Pancreas (tissue), 10 donors: ENCODE measurements around the gene ABCA3. TPM values are rescaled to one million over a fixed set of nuclear protein-coding genes. Genes with fewer than 3 reads are reported as not detected.

Experiments used
- ATAC-seq, 4 donors: fragments of 200-7000 bp; cut with Tn5 transposase; one replicate each; pipeline versions ENCODE4 v1.8.0 to v1.9.1; 2020; ENCODE audit warnings: mild to moderate bottlenecking in 4 of 4, moderate library complexity in 4 of 4
- DNase-seq, 6 donors: peaks; one replicate each; pipeline ENCODE4 v3.0.0-alpha.2; 2020
- FAIRE-seq: peaks from 2 replicates; lab custom pipeline; 2012; peaks lifted over from hg19 to GRCh38; lab: Jason Lieb, UNC
- H3K27ac ChIP-seq, 4 donors: fragments of 200-600 bp; sonication (generic); 1 replicate in 3 of 4; 2 replicates in 1 of 4; pipeline versions ENCODE4 v1.5.0 to v1.8.0; 2020
- H3K27me3 ChIP-seq, 4 donors: fragments of 200-600 bp; one replicate each; pipeline ENCODE4 v1.8.0; 2021
- H3K36me3 ChIP-seq, 3 donors: fragments of 200-600 bp; sonication (generic) in 1 of 3; one replicate each; pipeline versions ENCODE4 v1.5.0 to v1.8.0; 2020 to 2021
- H3K4me1 ChIP-seq, 3 donors: fragments of 200-600 bp; one replicate each; pipeline ENCODE4 v1.8.0; 2021
- H3K4me3 ChIP-seq, 4 donors: fragments of 200-600 bp; sonication (generic) in 2 of 4; one replicate each; pipeline versions ENCODE4 v1.5.0 to v1.8.0; 2020 to 2021
- H3K9me3 ChIP-seq, 4 donors: fragments of 200-600 bp; one replicate each; pipeline ENCODE4 v1.8.0; 2021
- CTCF ChIP-seq, 4 donors: fragments of 200-600 bp; sonication (generic) in 3 of 4; IDR thresholded peaks; one replicate each; pipeline versions ENCODE4 v1.5.0 to v1.8.0; 2021; ENCODE audit warnings: antibody characterized with exemption in 4 of 4
- whole genome bisulfite sequencing, 2 donors: extraction: QIAGEN DNeasy Blood & Tissue Kit; methylation state at CpG; one replicate each; pipeline ENCODE4 v1.1.7; 2013; 5-methylcytosine and 5-hydroxymethylcytosine counted together
- intact Hi-C, 3 donors: fragments of 100-400 bp; cut with DNase I; formaldehyde crosslinking; loops; one replicate each; pipeline versions ENCODE4 v1.11.1 to v1.14.2; 2022
- polyA plus RNA-seq, 2 donors: library from polyadenylated mRNA; stranded (reverse); fragments of 200-250 nt; gene quantifications; one replicate each; pipeline ENCODE4 v1.2.3, GENCODE V29; 2013
- total RNA-seq, 6 donors: library from RNA; stranded (reverse); fragmentation: NEBNext Ultra II Directional in 4 of 6; extraction: Animal tissue kit (Norgen Biotek cat#: 25700) in 4 of 6; gene quantifications; one replicate each; pipeline versions ENCODE4 v1.2.1 to v1.2.4, GENCODE V29; 2021 to 2023
- donor health status: healthy with polysubstance abuse.
- donor health status: DM: no; HTN: no; CAD: no; lungs with moderate emphysema.
- donor health status: DM: no; HTN: no; CAD: no.
- donor health status: control.
- donor health status: control.
- donor health status: Bipolar disorder and iron deficiency.
- donor health status: DM: yes; HTN: yes; CAD: no.
- donor health status: DM: no; HTN: no; CAD: no.
- donor health status: DM: no; HTN: no; CAD: no.
- donor health status: DM: yes; HTN: yes; CAD: no.

Gene ABCA3
- total and polyA plus RNA-seq, 8 donors = 12.7 to 26.5 (median 18.0) TPM

- Histone ChIP-seq H3K4me1 (no peaks in the 10 kb centered on the region), H3K9me3 (no peaks in the 10 kb centered on the region), H3K36me3 (no peaks in the 10 kb centered on the region), H3K4me3 (no peak overlapping the region), H3K27me3 (no peaks in the 10 kb centered on the region), H3K27ac (no peak overlapping the region)
- FAIRE-seq = no peak
- no peak for TF ChIP-seq CTCF (IDR thresholded peaks at IDR 0.05)
- 91% methylated on average over 17 of the region's 17 CpGs for WGBS, 2 donors
- no peak for DNase-seq
- no peak for ATAC-seq
- intact Hi-C loops = no loop called here
Measured at GRCh38 chr16:2333772-2334379, 6.7 kb downstream of the ABCA3 start.

DNA sequence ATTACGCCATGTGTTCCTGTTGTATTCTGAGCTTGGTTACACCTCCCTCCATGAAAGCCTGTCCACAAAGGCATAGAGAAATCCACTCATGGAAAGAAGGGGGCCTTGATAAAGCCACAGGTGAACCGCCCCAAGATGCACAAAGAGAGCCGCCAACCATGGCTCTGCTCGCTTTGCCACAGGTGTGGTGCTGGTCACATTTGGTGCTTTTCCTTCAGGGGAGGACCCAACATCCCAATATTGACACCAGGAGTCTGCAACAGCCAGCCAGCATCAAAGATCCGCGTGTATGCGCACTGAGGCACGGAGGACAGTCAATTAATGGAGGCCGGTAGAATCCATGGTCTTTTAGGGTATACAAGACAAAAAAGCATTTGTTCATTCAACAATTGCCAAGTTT lies 7.3 kb downstream of the ABCA3 start:
- Histone ChIP-seq H3K4me3 (no peak overlapping the region), H3K36me3 (no peaks in the 10 kb centered on the region), H3K9me3 (no peaks in the 10 kb centered on the region), H3K27me3 (no peaks in the 10 kb centered on the region), H3K27ac (no peak overlapping the region), H3K4me1 (no peaks in the 10 kb centered on the region)
- no peak for DNase-seq
- WGBS, 2 donors = 94 to 98% methylated on average over 9 of the region's 9 CpGs
- TF ChIP-seq CTCF (IDR thresholded peaks at IDR 0.05) = no peak
- intact Hi-C loops = no loop called here
- ATAC-seq = no peak
- no peak for FAIRE-seq

DNA sequence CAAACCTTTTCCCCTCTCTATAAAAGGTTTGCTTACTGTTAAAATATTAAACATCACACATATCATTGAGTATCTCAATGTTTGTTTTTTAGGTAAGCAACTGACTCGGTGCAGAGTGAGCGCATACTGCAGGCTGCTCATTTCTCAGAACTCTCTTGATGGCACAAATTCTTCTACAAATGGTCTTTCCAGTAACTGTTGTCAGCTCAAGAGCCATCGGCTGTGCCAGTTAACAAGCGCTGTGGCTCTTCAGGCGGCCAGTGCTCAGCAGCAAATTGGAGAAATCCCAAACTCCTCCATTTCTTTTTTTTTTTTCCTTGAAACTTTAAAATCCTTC lies 8.6 kb downstream of the ABCA3 start:
- Histone ChIP-seq H3K36me3 (no peaks in the 10 kb centered on the region), H3K27ac (no peak overlapping the region), H3K27me3 (no peaks in the 10 kb centered on the region), H3K4me1 (no peaks in the 10 kb centered on the region), H3K4me3 (no peak overlapping the region), H3K9me3 (no peaks in the 10 kb centered on the region)
- no peak for ATAC-seq
- 84 to 86% methylated on average over 5 of the region's 5 CpGs for WGBS, 2 donors
- no peak for TF ChIP-seq CTCF (IDR thresholded peaks at IDR 0.05)
- intact Hi-C loops = no loop called here
- FAIRE-seq = no peak
- no peak for DNase-seq

- intact Hi-C loops = no loop called here
- H3K27ac ChIP-seq = no peak overlapping the region
Measured at GRCh38 chr16:2331199-2331930, 9.2 kb downstream of the ABCA3 start.

More at GRCh38 chr16:2331199-2331930, 9.2 kb downstream of the ABCA3 start:
- H3K9me3 ChIP-seq = no peaks in the 10 kb centered on the region
- TF ChIP-seq CTCF (IDR thresholded peaks at IDR 0.05) = no peak
- H3K4me3 ChIP-seq = no peak overlapping the region
- H3K36me3 ChIP-seq = no peaks in the 10 kb centered on the region
- H3K27me3 ChIP-seq = no peaks in the 10 kb centered on the region
- FAIRE-seq = no peak
- 84 to 85% methylated on average over 23 of the region's 23 CpGs for WGBS, 2 donors
- no peak for DNase-seq
- no peak for ATAC-seq
- H3K4me1 ChIP-seq = no peaks in the 10 kb centered on the region
